HCT116 (cell line): ENCODE data around the gene AGBL1. TPM values are rescaled to one million over a fixed set of nuclear protein-coding genes. Genes with fewer than 3 reads are reported as not detected.

Experiments
- ATAC-seq: fragments of 200-7000 bp; cut with Tn5 transposase; 2 replicates; pipeline ENCODE4 v1.9.1; 2020; ENCODE audit warnings: mild to moderate bottlenecking, moderate library complexity
- BruUV-seq: library from RNA; stranded (reverse); fragments of 400-500 nt; replicated peaks from 2 replicates; lab custom pipeline; 2021; lab: Mats Ljungman, UMichigan
- CTCF ChIA-PET: fragments of 300-600 bp; sonication (Branson Sonifier 250); formaldehyde crosslinking; loops from one replicate; lab custom pipeline; 2021; ENCODE audit warnings: antibody characterized with exemption; lab: Charles Lee
- POLR2A ChIA-PET: fragments of 300-600, 350-600 bp; sonication (Branson Sonifier 250); formaldehyde crosslinking; loops from one replicate; lab custom pipeline; 2021; ENCODE audit warnings: antibody characterized with exemption; lab: Charles Lee
- RAD21 ChIA-PET, 2 experiments: fragments of 300-600 bp; sonication (Branson Sonifier 250); formaldehyde crosslinking; loops; one replicate each; lab custom pipeline; 2023; ENCODE audit warnings: low total read pairs in 2 of 2; ENCODE audit not compliant: uncharacterized antibody in 2 of 2, unreplicated experiment in 2 of 2, low non-redundant PET in 1 of 2; lab: Charles Lee
- DNase-seq: peaks from one replicate; pipeline ENCODE4 v3.0.0-alpha.2; 2010; ENCODE audit warnings: low read depth, low spot score
- H2AFZ ChIP-seq: fragments of 200-600 bp; shearing (Covaris generic), sonication (generic); 2 replicates; pipeline ENCODE4 v1.6.1; 2017; ENCODE audit warnings: low read depth, mixed run types, mixed read lengths, antibody characterized with exemption, low read length; ENCODE audit not compliant: poor library complexity, severe bottlenecking
- H3K27ac ChIP-seq: 2 replicates; pipeline ENCODE4 v1.5.1; 2012; ENCODE audit warnings: low read depth, low read length
- H3K27me3 ChIP-seq: fragments of 200-600 bp; sonication (generic); 2 replicates; pipeline ENCODE4 v1.6.1; 2016; ENCODE audit warnings: mixed run types, low read length, mixed read lengths; ENCODE audit not compliant: insufficient read depth
- H3K36me3 ChIP-seq, 2 experiments: fragments of 200-500 bp in 1 of 2; fragments of 200-600 bp in 1 of 2; sonication (Bioruptor generic) in 1 of 2; sonication (generic) in 1 of 2; 2 replicates each; pipeline versions ENCODE4 v1.5.1 to v1.6.1; 2014 to 2016; ENCODE audit warnings: low read length in 2 of 2, inconsistent platforms in 1 of 2, mixed read lengths in 1 of 2, mixed run types in 1 of 2; ENCODE audit not compliant: insufficient read depth in 2 of 2, control insufficient read depth in 1 of 2
- H3K4me1 ChIP-seq, 2 experiments: fragments of 200-600 bp in 1 of 2; sonication (generic) in 1 of 2; 2 replicates each; pipeline versions ENCODE4 v1.5.1 to v1.6.1; 2012 to 2017; ENCODE audit warnings: low read length in 2 of 2, inconsistent platforms in 1 of 2, mild to moderate bottlenecking in 1 of 2, mixed read lengths in 1 of 2, mixed run types in 1 of 2, moderate library complexity in 1 of 2; ENCODE audit not compliant: insufficient read depth in 2 of 2, control insufficient read depth in 1 of 2
- H3K4me2 ChIP-seq: fragments of 200-600 bp; sonication (generic); 2 replicates; pipeline ENCODE4 v1.6.1; 2017; ENCODE audit warnings: mixed run types, low read length, mixed read lengths
- H3K4me3 ChIP-seq, 2 experiments: fragments of 200-600 bp in 1 of 2; sonication (generic) in 1 of 2; replicated peaks in 1 of 2; 2 replicates each; pipeline ENCODE4 v1.5.1; 2011 to 2016; ENCODE audit warnings: low read length in 2 of 2, control low read depth in 1 of 2, low read depth in 1 of 2, mild to moderate bottlenecking in 1 of 2, mixed read lengths in 1 of 2, mixed run types in 1 of 2
- H3K79me2 ChIP-seq: fragments of 200-600 bp; sonication (generic); 2 replicates; pipeline ENCODE4 v1.6.1; 2017; ENCODE audit warnings: mild to moderate bottlenecking, mixed run types, low read length, moderate library complexity, mixed read lengths; ENCODE audit not compliant: insufficient read depth
- H3K9ac ChIP-seq: fragments of 200-600 bp; sonication (generic); 2 replicates; pipeline ENCODE4 v1.6.1; 2016; ENCODE audit warnings: low read length, mixed read lengths
- H3K9me2 ChIP-seq: fragments of 200-600 bp; sonication (generic), shearing (Covaris generic); 2 replicates; pipeline ENCODE4 v1.6.1; 2017; ENCODE audit warnings: mixed run types, mild to moderate bottlenecking, moderate library complexity; ENCODE audit not compliant: insufficient read depth
- H3K9me3 ChIP-seq, 2 experiments: fragments of 200-500 bp in 1 of 2; fragments of 200-600 bp in 1 of 2; sonication (Bioruptor generic) in 1 of 2; sonication (generic) in 1 of 2; 2 replicates each; pipeline ENCODE4 v1.6.1; 2014 to 2017; ENCODE audit warnings: low read length in 2 of 2, mixed read lengths in 2 of 2, inconsistent platforms in 1 of 2, low read depth in 1 of 2, mild to moderate bottlenecking in 1 of 2, mixed run types in 1 of 2, moderate library complexity in 1 of 2; ENCODE audit not compliant: control insufficient read depth in 1 of 2, insufficient read depth in 1 of 2
- H4K20me1 ChIP-seq: fragments of 200-600 bp; sonication (generic), shearing (Covaris generic); 2 replicates; pipeline ENCODE4 v1.6.1; 2017; ENCODE audit warnings: mixed run types, mild to moderate bottlenecking, moderate library complexity; ENCODE audit not compliant: insufficient read depth
- ATF3 ChIP-seq: IDR thresholded peaks from 2 replicates; pipeline ENCODE4 v1.6.1; 2012
- CEBPB ChIP-seq: IDR thresholded peaks from 2 replicates; pipeline ENCODE4 v1.6.1; 2012; ENCODE audit warnings: low read depth
- CTCF ChIP-seq, 3 experiments: fragments of 200-600 bp in 1 of 3; sonication (generic) in 1 of 3; IDR thresholded peaks in 2 of 3; conservative IDR thresholded peaks in 1 of 3; 2 replicates each; pipeline ENCODE4 v1.5.1; 2012 to 2017; ENCODE audit warnings: low read depth in 2 of 3, low read length in 2 of 3, antibody characterized with exemption in 1 of 3, borderline replicate concordance in 1 of 3, control low read depth in 1 of 3, mild to moderate bottlenecking in 1 of 3, mixed read lengths in 1 of 3, mixed run types in 1 of 3, moderate library complexity in 1 of 3; ENCODE audit not compliant: insufficient read depth in 1 of 3
- EGR1 ChIP-seq: IDR thresholded peaks from 2 replicates; pipeline ENCODE4 v1.6.1; 2012; ENCODE audit warnings: low read depth
- EZH2phosphoT487 ChIP-seq: fragments of 200-600 bp; IDR thresholded peaks from 2 replicates; pipeline ENCODE4 v1.6.1; 2018; ENCODE audit warnings: antibody characterized with exemption, borderline replicate concordance
- FOSL1 ChIP-seq: IDR thresholded peaks from 2 replicates; pipeline ENCODE4 v1.6.1; 2012; ENCODE audit warnings: low read depth
- JUND ChIP-seq: IDR thresholded peaks from 2 replicates; pipeline ENCODE4 v1.6.1; 2012
- MAX ChIP-seq: IDR thresholded peaks from 2 replicates; pipeline ENCODE4 v1.6.1; 2012
- POLR2A ChIP-seq: IDR thresholded peaks from 2 replicates; pipeline ENCODE4 v1.7.0; 2011; ENCODE audit warnings: borderline replicate concordance; ENCODE audit not compliant: insufficient read depth, insufficient read length; ENCODE audit errors: extremely low read depth
- POLR2AphosphoS5 ChIP-seq: IDR thresholded peaks from 2 replicates; pipeline ENCODE4 v1.6.1; 2011; ENCODE audit warnings: mild to moderate bottlenecking, low read depth, low read length, moderate library complexity
- RAD21 ChIP-seq: IDR thresholded peaks from 2 replicates; pipeline ENCODE4 v1.6.1; 2012; ENCODE audit warnings: low read depth, mild to moderate bottlenecking
- REST ChIP-seq: IDR thresholded peaks from 2 replicates; pipeline ENCODE4 v1.6.1; 2012; ENCODE audit warnings: low read depth
- SRF ChIP-seq: IDR thresholded peaks from 2 replicates; pipeline ENCODE4 v1.6.1; 2012; ENCODE audit warnings: low read depth
- TCF7L2 ChIP-seq: IDR thresholded peaks from 2 replicates; pipeline ENCODE4 v1.7.0; 2011; ENCODE audit warnings: borderline replicate concordance, inconsistent platforms; ENCODE audit not compliant: insufficient read depth, insufficient read length; ENCODE audit errors: extremely low read depth
- YY1 ChIP-seq: IDR thresholded peaks from 2 replicates; pipeline ENCODE4 v1.6.1; 2011; ENCODE audit warnings: low read length, low read depth, moderate library complexity, mild to moderate bottlenecking; ENCODE audit not compliant: insufficient replicate concordance; ENCODE audit errors: extremely low read depth
- ZFX ChIP-seq: fragments of 450-650 bp; IDR thresholded peaks from 2 replicates; pipeline ENCODE4 v1.6.1; 2017
- intact Hi-C: fragments of 100-400 bp; cut with micrococcal nuclease; formaldehyde crosslinking; loops from 2 replicates; pipeline ENCODE4 v1.10.0; 2022
- total RNA-seq: library from RNA; stranded (reverse); gene quantifications from one replicate; pipeline ENCODE4 v1.2.1, GENCODE V29; 2021; ENCODE audit not compliant: unreplicated experiment

AGBL1 gene
- total RNA-seq, 1 experiment from 2014 or later = not detected

- Histone ChIP-seq H3K36me3 (no peaks in the 10 kb centered on the region), H4K20me1 (no peaks in the 10 kb centered on the region), H3K4me1 (no peaks in the 10 kb centered on the region), H3K4me3 (no peak overlapping the region), H3K4me2 (no peak overlapping the region), H3K27me3 (no peaks in the 10 kb centered on the region), H3K9me3 (peaks cover 0 to 11% of the 10 kb centered on the region in 2 experiments; a peak in 2 of 4 replicates), H3K79me2 (no peaks in the 10 kb centered on the region), H3K27ac (no peak overlapping the region), H3K9me2 (no peaks in the 10 kb centered on the region), H3K9ac (no peak overlapping the region), H2AFZ (no peak overlapping the region)
- ATAC-seq = no peak
- BruUV-seq = no TSS peak
- POLR2A ChIA-PET = no interaction called here
- RAD21 ChIA-PET = no interaction called here
- TF ChIP-seq EZH2phosphoT487 (no peak), REST (no peak), POLR2A (no peak), CEBPB (no peak), CTCF (IDR thresholded peaks at IDR 0.05 in 2 of 3, conservative IDR thresholded peaks at IDR 0.05 in 1 of 3; ENCODE audit: borderline replicate concordance in 1 of 3, insufficient read depth in 1 of 3, low read depth in 2 of 3, low read length in 2 of 3) (no peak), JUND (no peak), YY1 (no peak), TCF7L2 (no peak), POLR2AphosphoS5 (no peak), MAX (no peak), FOSL1 (no peak), EGR1 (no peak), SRF (no peak), RAD21 (no peak), ATF3 (no peak), ZFX (no peak)
- CTCF ChIA-PET = no interaction called here
- intact Hi-C loops = no loop called here
- DNase-seq = no peak
Observed at GRCh38 chr15:86316726-86317383, 237.2 kb downstream of the AGBL1 start.
